ENCODE results near the gene ZNF275. TPM values are rescaled to one million over a fixed set of nuclear protein-coding genes. Genes with fewer than 3 reads are reported as not detected.

ZNF275 gene
- polyA plus RNA-seq, 4 donors = 1.1 to 9.0 (median 2.3) TPM

DNA sequence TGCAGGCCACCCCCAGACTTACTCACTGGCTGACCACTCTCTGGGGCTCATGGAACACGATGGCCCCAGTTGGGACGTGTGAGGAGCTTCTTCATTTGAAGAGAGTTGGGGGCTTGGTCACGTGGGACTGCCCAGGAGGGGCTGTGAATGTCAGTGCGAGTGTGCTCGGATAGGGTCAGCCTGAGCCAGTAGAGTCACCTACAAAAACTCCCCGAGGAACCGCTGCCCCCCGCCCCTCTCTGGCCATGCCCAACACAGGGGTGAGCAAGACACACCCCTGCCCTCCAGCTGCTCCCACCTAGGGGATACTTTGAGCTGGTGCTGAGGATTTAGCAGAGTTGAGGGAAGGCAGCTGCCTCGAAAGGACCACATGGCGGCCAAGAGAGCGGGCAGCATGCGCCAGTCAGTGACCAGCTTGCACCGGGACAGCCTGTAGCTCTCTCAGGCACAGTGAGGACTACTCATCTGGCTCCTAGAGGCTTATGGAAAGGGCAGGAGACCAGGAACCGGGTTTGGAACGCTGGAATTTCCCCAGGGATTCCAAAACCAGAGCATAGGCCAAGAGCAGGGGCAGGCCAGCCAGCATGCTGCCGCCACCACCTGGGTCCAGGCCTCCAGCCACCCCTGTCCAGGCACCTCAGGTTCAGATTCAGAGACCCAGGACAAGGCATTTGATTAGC lies 58.8 kb downstream of the ZNF275 start:
- Histone ChIP-seq H3K4me1 (ENCODE audit: control insufficient read depth in 3 of 3, insufficient read depth in 2 of 3, low read depth in 1 of 3, low read length in 2 of 3) (no peaks in the 10 kb centered on the region), H3K9me3 (ENCODE audit: control insufficient read depth in 2 of 2, insufficient read depth in 1 of 2, low read depth in 1 of 2, low read length in 1 of 2) (no peaks in the 10 kb centered on the region), H3K27me3 (ENCODE audit: control insufficient read depth in 3 of 3, insufficient read depth in 3 of 3, low read length in 3 of 3) (no peaks in the 10 kb centered on the region), H3K27ac (ENCODE audit: low read depth in 1 of 3, low read length in 2 of 3) (no peak overlapping the region), H3K4me3 (ENCODE audit: low read depth in 1 of 3, low read length in 3 of 3) (no peak overlapping the region), H3K36me3 (ENCODE audit: control insufficient read depth in 3 of 3, insufficient read depth in 2 of 3, low read depth in 1 of 3, low read length in 3 of 3) (no peaks in the 10 kb centered on the region)
- WGBS, 3 donors = 86 to 92% (median 88%) methylated on average over 16 of the region's 16 CpGs
- FAIRE-seq (no peak), DNase-seq (no peak)

GRCh38 chrX:153394612-153395011 lies 60.7 kb downstream of the ZNF275 start:
- DNase-seq (no peak), FAIRE-seq (no peak)
- WGBS, 3 donors = 52 to 82% (median 64%) methylated on average over 13 of the region's 13 CpGs
- Histone ChIP-seq H3K36me3 (ENCODE audit: control insufficient read depth in 3 of 3, insufficient read depth in 2 of 3, low read depth in 1 of 3, low read length in 3 of 3) (no peaks in the 10 kb centered on the region), H3K27ac (ENCODE audit: low read depth in 1 of 3, low read length in 2 of 3) (no peak overlapping the region), H3K9me3 (ENCODE audit: control insufficient read depth in 2 of 2, insufficient read depth in 1 of 2, low read depth in 1 of 2, low read length in 1 of 2) (no peaks in the 10 kb centered on the region), H3K4me1 (ENCODE audit: control insufficient read depth in 3 of 3, insufficient read depth in 2 of 3, low read depth in 1 of 3, low read length in 2 of 3) (no peaks in the 10 kb centered on the region), H3K4me3 (ENCODE audit: low read depth in 1 of 3, low read length in 3 of 3) (no peak overlapping the region), H3K27me3 (ENCODE audit: control insufficient read depth in 3 of 3, insufficient read depth in 3 of 3, low read length in 3 of 3) (no peaks in the 10 kb centered on the region)

GRCh38 chrX:153395613-153396319 lies 61.8 kb downstream of the ZNF275 start:
- Histone ChIP-seq H3K4me1 (ENCODE audit: control insufficient read depth in 3 of 3, insufficient read depth in 2 of 3, low read depth in 1 of 3, low read length in 2 of 3) (no peaks in the 10 kb centered on the region), H3K36me3 (ENCODE audit: control insufficient read depth in 3 of 3, insufficient read depth in 2 of 3, low read depth in 1 of 3, low read length in 3 of 3) (no peaks in the 10 kb centered on the region), H3K27me3 (ENCODE audit: control insufficient read depth in 3 of 3, insufficient read depth in 3 of 3, low read length in 3 of 3) (no peaks in the 10 kb centered on the region), H3K4me3 (ENCODE audit: low read depth in 1 of 3, low read length in 3 of 3) (no peak overlapping the region), H3K27ac (ENCODE audit: low read depth in 1 of 3, low read length in 2 of 3) (no peak overlapping the region), H3K9me3 (ENCODE audit: control insufficient read depth in 2 of 2, insufficient read depth in 1 of 2, low read depth in 1 of 2, low read length in 1 of 2) (no peaks in the 10 kb centered on the region)
- DNase-seq = no peak
- 82 to 92% (median 87%) methylated on average over 24 to 26 of the region's 26 CpGs for WGBS, 3 donors
- FAIRE-seq = no peak

GRCh38 chrX:153396320-153397195 lies 62.6 kb downstream of the ZNF275 start:
- H3K27ac ChIP-seq (ENCODE audit: low read depth in 1 of 3, low read length in 2 of 3) = no peak overlapping the region
- WGBS, 3 donors = 84 to 93% (median 89%) methylated on average over 9 to 26 of the region's 26 CpGs

GRCh38 chrX:153397256-153397960 lies 63.5 kb downstream of the ZNF275 start:
- no peaks in the 10 kb centered on the region for H3K36me3 ChIP-seq (ENCODE audit: control insufficient read depth in 3 of 3, insufficient read depth in 2 of 3, low read depth in 1 of 3, low read length in 3 of 3)
- FAIRE-seq = no peak
- 73 to 88% (median 74%) methylated on average over 24 to 27 of the region's 27 CpGs for WGBS, 3 donors

More at GRCh38 chrX:153396320-153397195, 62.6 kb downstream of the ZNF275 start:
- H3K27me3 ChIP-seq (ENCODE audit: control insufficient read depth in 3 of 3, insufficient read depth in 3 of 3, low read length in 3 of 3) = no peaks in the 10 kb centered on the region
- H3K36me3 ChIP-seq (ENCODE audit: control insufficient read depth in 3 of 3, insufficient read depth in 2 of 3, low read depth in 1 of 3, low read length in 3 of 3) = no peaks in the 10 kb centered on the region
- no peaks in the 10 kb centered on the region for H3K4me1 ChIP-seq (ENCODE audit: control insufficient read depth in 3 of 3, insufficient read depth in 2 of 3, low read depth in 1 of 3, low read length in 2 of 3)
- FAIRE-seq = no peak
- no peaks in the 10 kb centered on the region for H3K9me3 ChIP-seq (ENCODE audit: control insufficient read depth in 2 of 2, insufficient read depth in 1 of 2, low read depth in 1 of 2, low read length in 1 of 2)
- no peak for DNase-seq
- H3K4me3 ChIP-seq (ENCODE audit: low read depth in 1 of 3, low read length in 3 of 3) = no peak overlapping the region

DNA sequence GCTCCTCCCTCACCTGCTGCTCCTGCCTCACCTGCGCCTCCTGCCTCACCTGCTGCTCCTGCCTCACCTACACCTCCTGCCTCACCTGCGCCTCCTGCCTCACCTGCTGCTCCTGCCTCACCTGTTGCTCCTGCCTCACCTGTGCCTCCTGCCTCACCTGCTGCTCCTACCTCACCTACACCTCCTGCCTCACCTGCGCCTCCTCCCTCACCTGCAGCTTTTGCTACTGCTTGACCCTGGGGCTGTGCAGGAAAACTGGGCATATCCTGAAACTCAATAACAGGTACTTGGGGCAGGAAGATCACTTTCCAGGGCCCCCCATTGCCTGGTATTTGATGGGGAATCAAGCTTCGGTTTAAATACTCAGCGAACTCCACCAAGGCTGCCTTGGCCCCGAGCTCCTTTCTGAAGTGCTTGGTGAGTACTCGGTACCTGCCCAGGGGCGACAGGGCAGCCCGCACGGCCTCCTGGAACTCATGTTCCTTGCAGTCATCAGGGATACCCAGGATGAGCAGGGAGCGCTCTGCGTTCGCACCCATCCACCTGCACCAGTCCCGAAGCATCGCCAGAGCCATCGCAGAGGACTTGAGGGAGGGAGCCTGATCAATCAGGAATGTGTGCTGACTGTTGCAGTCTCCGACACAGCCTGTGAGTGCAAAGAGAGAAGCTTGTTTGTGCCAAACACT lies 64.5 kb downstream of the ZNF275 start:
- no peaks in the 10 kb centered on the region for H3K36me3 ChIP-seq (ENCODE audit: control insufficient read depth in 3 of 3, insufficient read depth in 2 of 3, low read depth in 1 of 3, low read length in 3 of 3)
- DNase-seq = no peak
- no peak for FAIRE-seq
- no peak overlapping the region for H3K27ac ChIP-seq (ENCODE audit: low read depth in 1 of 3, low read length in 2 of 3)
- WGBS, 3 donors = 81 to 89% (median 86%) methylated on average over 14 to 17 of the region's 17 CpGs
- H3K27me3 ChIP-seq (ENCODE audit: control insufficient read depth in 3 of 3, insufficient read depth in 3 of 3, low read length in 3 of 3) = no peaks in the 10 kb centered on the region
- H3K9me3 ChIP-seq (ENCODE audit: control insufficient read depth in 2 of 2, insufficient read depth in 1 of 2, low read depth in 1 of 2, low read length in 1 of 2) = no peaks in the 10 kb centered on the region
- no peaks in the 10 kb centered on the region for H3K4me1 ChIP-seq (ENCODE audit: control insufficient read depth in 3 of 3, insufficient read depth in 2 of 3, low read depth in 1 of 3, low read length in 2 of 3)
- no peak overlapping the region for H3K4me3 ChIP-seq (ENCODE audit: low read depth in 1 of 3, low read length in 3 of 3)

More at GRCh38 chrX:153397256-153397960, 63.5 kb downstream of the ZNF275 start:
- DNase-seq = no peak
- no peaks in the 10 kb centered on the region for H3K27me3 ChIP-seq (ENCODE audit: control insufficient read depth in 3 of 3, insufficient read depth in 3 of 3, low read length in 3 of 3)
- H3K4me3 ChIP-seq (ENCODE audit: low read depth in 1 of 3, low read length in 3 of 3) = no peak overlapping the region
- no peaks in the 10 kb centered on the region for H3K9me3 ChIP-seq (ENCODE audit: control insufficient read depth in 2 of 2, insufficient read depth in 1 of 2, low read depth in 1 of 2, low read length in 1 of 2)
- H3K4me1 ChIP-seq (ENCODE audit: control insufficient read depth in 3 of 3, insufficient read depth in 2 of 3, low read depth in 1 of 3, low read length in 2 of 3) = no peaks in the 10 kb centered on the region
- H3K27ac ChIP-seq (ENCODE audit: low read depth in 1 of 3, low read length in 2 of 3) = no peak overlapping the region

GRCh38 chrX:153400146-153401132 lies 66.5 kb downstream of the ZNF275 start:
- no peaks in the 10 kb centered on the region for H3K4me1 ChIP-seq (ENCODE audit: control insufficient read depth in 3 of 3, insufficient read depth in 2 of 3, low read depth in 1 of 3, low read length in 2 of 3)
- no peak overlapping the region for H3K4me3 ChIP-seq (ENCODE audit: low read depth in 1 of 3, low read length in 3 of 3)
- peak; percentile 9 to 32 for DNase-seq
- no peak for FAIRE-seq
- H3K9me3 ChIP-seq (ENCODE audit: control insufficient read depth in 2 of 2, insufficient read depth in 1 of 2, low read depth in 1 of 2, low read length in 1 of 2) = no peaks in the 10 kb centered on the region
- H3K27me3 ChIP-seq (ENCODE audit: control insufficient read depth in 3 of 3, insufficient read depth in 3 of 3, low read length in 3 of 3) = no peaks in the 10 kb centered on the region
- no peak overlapping the region for H3K27ac ChIP-seq (ENCODE audit: low read depth in 1 of 3, low read length in 2 of 3)
- 27 to 82% (median 78%) methylated on average over 14 to 60 of the region's 60 CpGs for WGBS, 3 donors
- H3K36me3 ChIP-seq (ENCODE audit: control insufficient read depth in 3 of 3, insufficient read depth in 2 of 3, low read depth in 1 of 3, low read length in 3 of 3) = no peaks in the 10 kb centered on the region
